Hematopoietic multipotent progenitor cell (in vitro differentiated cells): ENCODE data around the gene SLC17A7. TPM values are rescaled to one million over a fixed set of nuclear protein-coding genes. Genes with fewer than 3 reads are reported as not detected.
"Not testable (repeated sequence)": the region's sequence is repeated elsewhere in the genome, so short reads cannot be mapped to it uniquely, and the experiment has no call there.

ENCODE experiments used
- DNase-seq, 3 donors: peaks; one replicate each; pipeline ENCODE4 v3.0.0-alpha.2; 2011 to 2015; ENCODE audit warnings: low read depth in 2 of 3, low spot score in 2 of 3
- total RNA-seq: library from RNA; depleted of rRNA; stranded (reverse); fragments of >200 nt; gene quantifications from one replicate; pipeline ENCODE4 v1.2.3, GENCODE V29; 2012

The SLC17A7 gene
- total RNA-seq, 1 donor: not detected

DNA sequence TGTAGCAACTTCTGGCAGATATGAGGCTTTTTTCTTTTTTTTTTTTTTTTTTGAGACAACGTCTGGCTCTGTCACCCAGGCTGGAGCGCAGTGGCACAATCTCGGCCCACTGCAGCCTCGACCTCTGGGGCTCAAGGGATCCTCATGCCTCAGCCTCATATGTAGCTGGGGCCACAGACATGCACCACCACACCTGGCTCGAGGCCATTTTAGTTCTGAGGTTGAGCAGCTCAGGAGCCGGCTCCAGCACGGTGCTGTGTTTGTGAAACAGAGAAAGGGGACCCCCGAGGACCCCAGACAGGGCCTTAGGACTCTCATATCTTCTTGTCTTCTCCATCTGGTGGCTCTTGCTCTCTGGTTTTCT lies 29.3 kb upstream of the SLC17A7 start:
- no peak for DNase-seq

GRCh38 chr19:49469828-49470614 lies 28.7 kb upstream of the SLC17A7 start:
- DNase-seq: peak; percentile 73 to 97 (median 94)

GRCh38 chr19:49468746-49469447 lies 27.6 kb upstream of the SLC17A7 start:
- DNase-seq: peak; percentile 85 to 93 (median 93)

DNA sequence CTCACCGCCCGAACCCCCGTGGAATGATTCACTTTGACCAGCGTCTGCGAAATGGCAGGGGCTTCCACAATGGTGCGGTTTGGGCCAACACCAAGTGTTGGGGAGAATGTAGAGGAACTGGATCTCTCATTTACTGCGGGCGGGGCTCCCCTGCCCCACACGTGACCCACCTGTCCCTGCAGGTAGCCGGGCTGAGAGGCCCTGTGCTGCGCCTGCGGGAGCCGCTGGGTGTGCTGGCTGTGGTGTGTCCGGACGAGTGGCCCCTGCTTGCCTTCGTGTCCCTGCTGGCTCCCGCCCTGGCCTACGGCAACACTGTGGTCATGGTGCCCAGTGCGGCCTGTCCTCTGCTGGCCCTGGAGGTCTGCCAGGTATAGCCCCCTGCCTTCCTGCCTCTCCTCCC lies 26.9 kb upstream of the SLC17A7 start:
- DNase-seq: no peak

DNA sequence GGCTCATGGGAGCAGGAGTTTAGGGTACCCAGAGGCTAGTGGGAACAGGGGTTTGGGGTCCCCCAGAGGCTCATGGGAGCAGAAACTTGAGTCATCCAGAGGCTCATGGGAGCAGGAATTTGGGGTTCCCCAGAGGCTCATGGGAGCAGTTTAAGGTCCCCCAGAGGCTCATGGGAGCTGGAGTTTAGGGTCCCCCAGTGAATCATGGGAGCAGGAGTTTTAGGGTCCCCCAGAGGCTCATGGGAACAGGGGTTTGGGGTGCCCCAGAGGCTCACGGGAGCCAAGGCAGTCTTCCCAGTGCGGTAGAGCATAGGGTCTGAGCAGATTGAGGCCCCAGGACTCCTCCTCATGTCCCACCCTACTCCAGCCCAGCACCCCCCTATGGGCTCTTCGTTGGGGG lies 24.0 kb upstream of the SLC17A7 start:
- DNase-seq: no peak

DNA sequence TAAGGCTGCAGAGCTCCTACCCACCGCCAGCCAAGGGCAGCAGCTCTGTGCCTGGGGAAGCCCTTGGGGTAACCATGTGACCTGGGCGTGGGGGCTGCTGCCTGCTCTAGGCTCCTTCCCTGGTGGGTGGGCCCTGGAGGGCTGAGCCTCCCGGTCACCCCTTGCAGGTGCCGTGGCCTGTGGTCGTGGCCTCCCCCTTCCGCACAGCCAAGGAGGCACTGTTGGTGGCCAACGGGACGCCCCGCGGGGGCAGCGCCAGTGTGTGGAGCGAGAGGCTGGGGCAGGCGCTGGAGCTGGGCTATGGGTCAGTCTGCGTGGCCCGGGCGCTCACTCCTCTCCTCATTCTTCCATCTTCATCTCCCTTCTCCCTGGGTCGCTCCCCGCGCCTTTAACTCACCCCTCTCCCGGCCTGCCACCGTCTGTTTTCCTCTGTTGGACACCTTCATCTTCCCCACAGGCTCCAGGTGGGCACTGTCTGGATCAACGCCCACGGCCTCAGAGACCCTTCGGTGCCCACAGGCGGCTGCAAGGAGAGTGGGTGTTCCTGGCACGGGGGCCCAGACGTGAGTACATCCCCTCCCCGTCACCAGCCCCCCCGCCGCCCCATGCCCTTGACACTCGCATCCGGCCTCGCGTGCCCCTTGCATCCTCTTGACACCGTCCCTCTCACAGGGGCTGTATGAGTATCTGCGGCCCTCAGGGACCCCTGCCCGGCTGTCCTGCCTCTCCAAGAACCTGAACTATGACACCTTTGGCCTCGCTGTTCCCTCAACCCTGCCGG lies 22.8 kb upstream of the SLC17A7 start:
- no peak for DNase-seq

DNA sequence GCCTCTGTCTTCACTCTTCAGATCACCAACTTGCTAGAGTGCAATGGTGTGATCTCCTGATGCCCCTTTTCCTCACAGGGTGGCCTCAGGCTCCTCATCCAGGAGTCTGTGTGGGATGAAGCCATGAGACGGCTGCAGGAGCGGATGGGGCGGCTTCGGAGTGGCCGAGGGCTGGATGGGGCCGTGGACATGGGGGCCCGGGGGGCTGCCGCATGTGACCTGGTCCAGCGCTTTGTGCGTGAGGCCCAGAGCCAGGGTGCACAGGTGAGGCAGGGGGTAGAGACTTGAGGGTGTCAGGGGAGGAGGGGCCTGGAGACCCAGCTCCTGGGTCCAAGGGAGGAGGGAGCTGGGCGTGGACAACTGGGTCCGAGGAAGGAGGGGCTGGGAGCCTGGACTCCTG lies 21.2 kb upstream of the SLC17A7 start:
- no peak for DNase-seq

DNA sequence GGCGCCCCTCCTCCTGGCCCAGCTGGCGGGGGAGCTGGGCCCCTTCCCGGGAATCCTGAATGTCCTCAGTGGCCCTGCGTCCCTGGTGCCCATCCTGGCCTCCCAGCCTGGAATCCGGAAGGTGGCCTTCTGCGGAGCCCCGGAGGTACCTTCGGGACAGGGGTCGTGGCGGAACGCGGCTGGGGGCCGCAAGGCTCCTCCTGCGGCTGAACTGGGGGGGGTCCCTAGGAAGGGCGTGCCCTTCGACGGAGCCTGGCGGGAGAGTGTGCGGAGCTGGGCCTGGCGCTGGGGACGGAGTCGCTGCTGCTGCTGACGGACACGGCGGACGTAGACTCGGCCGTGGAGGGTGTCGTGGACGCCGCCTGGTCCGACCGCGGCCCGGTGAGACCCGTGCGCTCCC lies 20.3 kb upstream of the SLC17A7 start:
- no peak for DNase-seq

GRCh38 chr19:49461130-49461529 lies 19.8 kb upstream of the SLC17A7 start:
- not testable (repeated sequence) for DNase-seq

DNA sequence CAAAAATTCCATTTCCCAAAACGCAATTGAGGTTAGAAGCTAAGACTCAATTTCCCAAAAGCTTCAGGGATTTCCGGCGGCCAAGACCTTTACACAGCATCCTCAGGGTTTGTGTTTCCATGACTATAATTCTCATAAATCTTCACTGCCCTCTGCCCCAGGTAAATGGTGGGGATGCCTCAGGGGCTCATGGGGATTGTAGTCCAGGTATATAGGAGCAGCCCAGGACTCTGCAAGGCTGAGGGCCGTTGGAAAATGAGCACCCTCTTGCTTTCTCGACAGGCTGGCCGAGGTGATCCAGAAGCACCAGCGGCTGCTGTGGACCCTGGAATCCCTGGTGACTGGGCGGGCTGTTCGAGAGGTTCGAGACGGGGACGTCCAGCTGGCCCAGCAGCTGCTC lies 18.1 kb upstream of the SLC17A7 start:
- DNase-seq: no peak

- DNase-seq: no peak
Measured at GRCh38 chr19:49458567-49458903, 17.2 kb upstream of the SLC17A7 start.

- DNase-seq: no peak
Measured at GRCh38 chr19:49456326-49456725, 15.0 kb upstream of the SLC17A7 start.

- no peak for DNase-seq
Measured at GRCh38 chr19:49455773-49456172, 14.4 kb upstream of the SLC17A7 start.

GRCh38 chr19:49453757-49454240 lies 12.5 kb upstream of the SLC17A7 start:
- peak in 1 of 3 donors; percentile 55 for DNase-seq

DNA sequence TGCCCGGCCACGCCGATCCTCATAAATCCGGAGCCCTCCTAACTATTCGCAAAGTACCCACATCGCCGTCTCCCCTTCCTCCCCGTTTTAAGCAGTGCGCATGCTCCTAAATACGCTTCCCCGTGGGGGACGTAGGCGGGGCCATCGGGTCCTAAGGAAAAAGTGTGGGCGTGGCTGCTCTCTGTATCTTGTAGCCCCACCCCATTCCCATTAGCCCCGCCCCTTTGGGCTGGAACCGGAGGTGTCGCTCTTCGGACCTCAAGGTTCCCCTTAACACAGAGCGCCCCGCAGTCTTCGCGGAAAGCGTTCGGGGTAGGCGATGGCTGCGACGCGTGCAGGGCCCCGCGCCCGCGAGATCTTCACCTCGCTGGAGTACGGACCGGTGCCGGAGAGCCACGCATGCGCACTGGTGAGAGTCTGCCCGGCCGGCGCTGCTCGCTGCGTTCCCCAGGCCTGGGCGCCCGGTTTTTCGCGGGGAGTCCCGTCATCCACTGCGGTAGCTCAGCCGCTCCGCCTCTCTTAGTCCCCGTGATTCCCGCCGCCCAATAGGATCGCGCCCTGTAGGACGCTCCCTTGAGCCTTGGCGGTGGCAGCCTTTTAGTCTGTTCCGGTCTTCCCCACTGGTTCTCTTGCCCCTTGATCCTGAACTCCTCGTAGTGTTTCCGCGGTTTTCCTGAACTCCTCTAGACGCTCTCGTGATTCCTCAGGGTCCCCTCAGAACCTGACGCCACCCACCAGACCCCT lies 11.9 kb upstream of the SLC17A7 start, which contains the start of gene ALDH16A1:
ALDH16A1 (plus strand) TSS at position 213 of the 744 bp plus-strand sequence; CDS start at position 320, 107 bp downstream.
- DNase-seq: peak; percentile 97 to 98 (median 98)

- peak; percentile 77 to 99 (median 98) for DNase-seq
Measured at GRCh38 chr19:49451430-49452181, 10.3 kb upstream of the SLC17A7 start, which contains the start of gene PIH1D1. Gene PIH1D1 (minus strand): TSS chr19:49451814. CDS start chr19:49451574, 240 bp downstream.

DNA sequence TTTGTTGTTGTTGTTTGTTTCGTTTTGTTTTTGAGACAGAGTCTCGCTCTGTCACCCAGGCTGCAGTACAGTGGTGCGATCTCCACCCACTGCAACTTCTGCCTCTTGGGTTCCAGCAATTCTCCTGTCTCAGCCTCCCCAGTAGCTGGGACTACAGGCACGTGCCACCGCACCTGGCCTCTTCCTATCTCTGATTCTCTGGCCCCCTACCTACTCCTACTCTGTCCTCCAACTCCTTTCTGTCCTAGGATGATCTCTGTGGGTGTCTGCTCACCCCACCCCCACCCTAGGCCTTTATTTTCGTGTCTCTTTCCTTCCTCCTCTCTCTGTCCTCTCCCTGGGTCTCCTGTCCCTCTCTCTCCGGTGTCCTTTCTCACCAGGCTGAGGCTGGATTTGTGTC lies 9.1 kb upstream of the SLC17A7 start:
- no peak for DNase-seq

DNA sequence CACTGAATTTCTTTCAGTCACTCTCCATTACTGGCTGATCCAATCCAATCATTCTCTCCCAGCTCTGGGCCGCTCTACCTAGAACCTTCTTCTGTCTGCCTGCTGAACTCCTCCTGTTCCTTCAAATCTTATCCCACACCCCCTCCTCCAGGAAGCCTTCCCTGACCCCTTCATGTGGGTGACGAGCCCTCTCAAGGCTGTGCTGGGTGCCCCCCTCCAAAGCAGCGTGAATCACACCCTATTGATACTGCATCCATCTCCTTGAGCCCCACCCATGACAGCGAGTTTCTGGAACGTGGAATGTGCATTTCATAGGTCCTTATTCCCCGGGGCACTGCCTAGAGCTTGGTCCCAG lies 7.1 kb upstream of the SLC17A7 start:
- no peak for DNase-seq

DNA sequence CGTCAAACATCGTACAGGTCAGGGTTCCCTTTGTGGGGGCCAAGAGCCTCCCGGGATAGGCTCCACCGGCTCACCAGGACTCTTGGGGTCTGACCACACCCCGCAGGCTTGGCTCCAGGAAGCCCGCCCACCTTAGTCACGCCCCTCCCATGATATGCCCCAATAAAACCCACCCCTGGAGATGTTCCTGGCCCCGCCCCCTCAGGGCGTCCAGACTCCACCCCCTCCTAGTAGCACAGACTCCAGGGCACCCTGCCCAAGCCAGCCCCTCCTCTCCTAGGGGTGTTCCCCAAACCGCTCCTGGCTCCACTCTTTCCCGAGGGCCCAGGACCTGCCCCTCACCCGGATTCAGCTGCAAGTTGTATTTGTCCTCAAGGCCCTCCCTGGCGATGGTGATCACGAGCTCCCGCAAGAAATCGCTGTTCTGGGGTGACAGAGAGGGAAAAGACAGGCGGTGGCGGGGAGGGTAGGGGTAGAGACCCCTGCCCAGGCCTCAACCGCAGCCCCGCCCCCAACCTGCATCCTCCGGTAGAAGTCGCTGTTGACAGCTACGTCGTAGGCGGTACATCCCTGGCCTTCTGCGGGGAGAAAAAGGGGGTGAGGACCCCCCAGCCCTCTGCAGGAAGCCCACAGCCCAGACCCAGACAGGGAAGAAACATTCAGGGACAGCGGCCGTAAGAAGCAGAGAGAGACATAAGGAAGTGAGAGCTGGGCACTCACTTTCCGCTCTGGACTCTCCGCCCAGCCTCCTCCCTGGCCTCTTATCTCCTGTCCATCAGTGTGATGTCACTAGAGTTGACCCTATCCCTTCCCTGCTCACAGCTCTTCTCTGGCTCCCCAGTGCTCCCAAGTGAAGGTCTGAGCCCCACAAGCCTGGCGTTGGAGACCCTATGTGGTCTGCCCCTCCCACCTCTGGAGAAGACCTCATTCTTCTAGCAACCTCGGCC lies 6.4 kb upstream of the SLC17A7 start:
- DNase-seq: no peak
